Breast epithelium (tissue), 4 donors: Measurements from ENCODE around the gene PIEZO1. TPM values are rescaled to one million over a fixed set of nuclear protein-coding genes. Genes with fewer than 3 reads are reported as not detected.

ENCODE experiments used
- DNase-seq, 2 donors: peaks; one replicate each; pipeline ENCODE4 v3.0.0-alpha.2; 2019; ENCODE audit warnings: low spot score in 2 of 2
- H3K27ac ChIP-seq, 2 donors: fragments of 200-600 bp; sonication (generic) in 1 of 2; one replicate each; pipeline ENCODE4 v1.5.1; 2016 to 2019; ENCODE audit warnings: mild to moderate bottlenecking in 1 of 2
- H3K27me3 ChIP-seq, 2 donors: fragments of 200-600 bp; sonication (generic) in 1 of 2; one replicate each; pipeline versions ENCODE4 v1.5.1 to v1.6.0; 2017 to 2019; ENCODE audit warnings: control low read depth in 1 of 2, mild to moderate bottlenecking in 1 of 2
- H3K36me3 ChIP-seq: fragments of 200-600 bp; one replicate; pipeline ENCODE4 v1.5.1; 2019
- H3K4me1 ChIP-seq, 2 donors: fragments of 200-600 bp; sonication (generic); one replicate each; pipeline ENCODE4 v1.5.1; 2016 to 2019; ENCODE audit warnings: control low read depth in 1 of 2
- H3K4me3 ChIP-seq, 3 donors: fragments of 200-600 bp; sonication (generic); 1 replicate in 2 of 3; 2 replicates in 1 of 3; pipeline ENCODE4 v1.5.1; 2016 to 2019; ENCODE audit warnings: mild to moderate bottlenecking in 3 of 3, moderate library complexity in 2 of 3
- H3K9me3 ChIP-seq, 2 donors: fragments of 200-600 bp; sonication (generic) in 1 of 2; one replicate each; pipeline ENCODE4 v1.5.1; 2016 to 2019; ENCODE audit warnings: control low read depth in 1 of 2
- CTCF ChIP-seq, 3 donors: fragments of 450-650 bp; IDR thresholded peaks; one replicate each; pipeline ENCODE4 v1.5.1; 2016 to 2017; ENCODE audit warnings: antibody characterized with exemption in 3 of 3, mild to moderate bottlenecking in 3 of 3, moderate library complexity in 3 of 3
- POLR2A ChIP-seq: fragments of 450-650 bp; IDR thresholded peaks from one replicate; pipeline ENCODE4 v1.6.1; 2016; ENCODE audit warnings: antibody characterized with exemption, mild to moderate bottlenecking, moderate library complexity
- POLR2AphosphoS5 ChIP-seq, 3 donors: sonication (generic); formaldehyde crosslinking; IDR thresholded peaks; one replicate each; pipeline ENCODE4 v1.6.1; 2017; ENCODE audit warnings: antibody characterized with exemption in 3 of 3
- intact Hi-C: fragments of 100-400 bp; cut with DNase I; formaldehyde crosslinking; loops from one replicate; pipeline ENCODE4 v1.15.1; 2023; ENCODE audit warnings: low total_unique reads
- total RNA-seq, 3 donors: library from RNA; depleted of rRNA; stranded (reverse); fragments of >200 nt; gene quantifications; one replicate each; pipeline ENCODE4 v1.1.0, GENCODE V29; 2016

The PIEZO1 gene
- total RNA-seq, 3 donors from 2014 or later: 90.7 to 181 (median 135) TPM

- peak in 2 of 3 donors; percentile 9 to 32 for TF ChIP-seq POLR2AphosphoS5 (IDR thresholded peaks at IDR 0.05)
- TF ChIP-seq POLR2A: no peak
- peak; percentile 48 to 66 (median 63) for TF ChIP-seq CTCF (IDR thresholded peaks at IDR 0.05)
- intact Hi-C loops: loop anchor here (5.0 kb wide), 1 partner anchor 42 kb away; no protein-coding TSS in a partner anchor
- peak; percentile 76 to 77 for DNase-seq
Measured at GRCh38 chr16:88784074-88784855, 755 bp downstream of the PIEZO1 start.

GRCh38 chr16:88783391-88784073 is 1.5 kb downstream of the PIEZO1 start:
- Histone ChIP-seq H3K9me3 (no peaks in the 10 kb centered on the region), H3K4me1 (peaks cover 6% of the 10 kb centered on the region in 2 donors), H3K27me3 (no peaks in the 10 kb centered on the region), H3K36me3 (no peaks in the 10 kb centered on the region), H3K4me3 (peak overlapping the region; percentile 75 to 100 (median 84)), H3K27ac (peak overlapping the region; percentile 94 to 99)
- TF ChIP-seq POLR2AphosphoS5 (IDR thresholded peaks at IDR 0.05) (peak in 1 of 3 donors; percentile 14), CTCF (IDR thresholded peaks at IDR 0.05) (no peak)
- no peak for DNase-seq
- intact Hi-C loops: loop anchor here (5.0 kb wide), 1 partner anchor 41 kb away; no protein-coding TSS in a partner anchor

More at GRCh38 chr16:88784074-88784855, 755 bp downstream of the PIEZO1 start:
- H3K27me3 ChIP-seq: no peaks in the 10 kb centered on the region
- H3K27ac ChIP-seq: peak overlapping the region; percentile 94 to 99
- H3K36me3 ChIP-seq: no peaks in the 10 kb centered on the region
- no peaks in the 10 kb centered on the region for H3K9me3 ChIP-seq
- H3K4me3 ChIP-seq: peak overlapping the region; percentile 75 to 100 (median 84)
- H3K4me1 ChIP-seq: peaks cover 6% of the 10 kb centered on the region in 2 donors

- no peak for DNase-seq
- Histone ChIP-seq H3K36me3 (no peaks in the 10 kb centered on the region), H3K9me3 (no peaks in the 10 kb centered on the region), H3K4me1 (peaks cover 6% of the 10 kb centered on the region in 2 donors), H3K4me3 (peak overlapping the region; percentile 75 to 100 (median 84)), H3K27ac (peak overlapping the region; percentile 94 to 99), H3K27me3 (no peaks in the 10 kb centered on the region)
- intact Hi-C loops: loop anchor here (5.0 kb wide), 1 partner anchor 40 kb away; no protein-coding TSS in a partner anchor
- no peak for TF ChIP-seq CTCF (IDR thresholded peaks at IDR 0.05)
- no peak for TF ChIP-seq POLR2AphosphoS5 (IDR thresholded peaks at IDR 0.05)
- no peak for TF ChIP-seq POLR2A
Measured at GRCh38 chr16:88782454-88783390, 2.3 kb downstream of the PIEZO1 start.

- Histone ChIP-seq H3K36me3 (no peaks in the 10 kb centered on the region), H3K4me1 (peaks cover 6% of the 10 kb centered on the region in 2 donors), H3K4me3 (peak overlapping the region in 1 of 3 donors; percentile 5), H3K27me3 (no peaks in the 10 kb centered on the region), H3K9me3 (no peaks in the 10 kb centered on the region), H3K27ac (peak overlapping the region; percentile 94 to 99)
- TF ChIP-seq POLR2AphosphoS5 (IDR thresholded peaks at IDR 0.05): no peak
- no peak for TF ChIP-seq CTCF (IDR thresholded peaks at IDR 0.05)
- TF ChIP-seq POLR2A: no peak
- DNase-seq: no peak
- intact Hi-C loops: loop anchor here (5.0 kb wide), 1 partner anchor 39 kb away; no protein-coding TSS in a partner anchor
Measured at GRCh38 chr16:88781140-88782077, 3.6 kb downstream of the PIEZO1 start.
